Measurements from ENCODE around the gene ANO10. TPM values are rescaled to one million over a fixed set of nuclear protein-coding genes. Genes with fewer than 3 reads are reported as not detected.

The ANO10 gene
- total and polyA plus RNA-seq, 2 donors (not counting 3 experiments of a cell fraction or from before 2014, with no cell fraction given) = 28.4 to 45.8 TPM

GRCh38 chr3:43415088-43415487 lies 206.7 kb downstream of the ANO10 start:
- DNase-seq (ENCODE audit: low read depth, low spot score) = no peak
- no peak overlapping the region for H3K4me2 ChIP-seq (ENCODE audit: insufficient read depth, low read length)
- TF ChIP-seq FOS (IDR thresholded peaks at IDR 0.05; ENCODE audit: borderline replicate concordance, insufficient read depth, low read length) (no peak), JUN (IDR thresholded peaks at IDR 0.05; ENCODE audit: borderline replicate concordance, insufficient read depth, insufficient read length, low read depth) (no peak), POLR2A (IDR thresholded peaks at IDR 0.05; ENCODE audit: low read depth, low read length) (no peak), POLR2AphosphoS5 (IDR thresholded peaks at IDR 0.05; ENCODE audit: insufficient read depth, low read depth, low read length) (no peak), GATA2 (IDR thresholded peaks at IDR 0.05; ENCODE audit: insufficient read depth, insufficient read length, low read depth, low read length) (no peak), MYC (IDR thresholded peaks at IDR 0.05; ENCODE audit: low read depth, low read length) (no peak), MAX (IDR thresholded peaks at IDR 0.05; ENCODE audit: insufficient read depth, insufficient read length) (no peak), CTCF (IDR thresholded peaks at IDR 0.05; ENCODE audit: extremely low read depth in 1 of 2, insufficient read depth in 1 of 2, low read depth in 1 of 2, low read length in 2 of 2) (no peak), EZH2 (IDR thresholded peaks at IDR 0.05; ENCODE audit: borderline replicate concordance, low read depth, low read length, severe bottlenecking) (no peak)
- peaks cover 43% of the 10 kb centered on the region for H3K4me1 ChIP-seq (ENCODE audit: control insufficient read depth, extremely low read depth, insufficient read depth, low read length)
- H3K27ac ChIP-seq (ENCODE audit: insufficient read depth, low read depth, low read length) = no peak overlapping the region
- dilution Hi-C loops (cut with MboI; ENCODE audit: extremely low pct_ligation_motif_present, low sequenced_read_pairs) = no loop called here
- no peak overlapping the region for H3K4me3 ChIP-seq (replicated peaks in 1 of 3; ENCODE audit: insufficient read depth in 1 of 3, low read depth in 1 of 3, low read length in 3 of 3)
- no peak for FAIRE-seq
- POLR2A ChIA-PET = no interaction called here
- no peaks in the 10 kb centered on the region for H4K20me1 ChIP-seq (replicated peaks; ENCODE audit: control insufficient read depth, extremely low read depth, insufficient read depth, low read length)
- H3K36me3 ChIP-seq (ENCODE audit: control insufficient read depth in 2 of 2, extremely low read depth in 1 of 2, insufficient read depth in 2 of 2, low read length in 2 of 2) = no peaks in the 10 kb centered on the region
- CTCF ChIA-PET = interaction anchor here (0.6 to 1.3 kb wide), 2 partner anchors 13 to 88 kb away, joined by 3 to 5 read pairs; no protein-coding TSS in a partner anchor
- intact Hi-C loops (cut with micrococcal nuclease) = no loop called here
- H3K9me3 ChIP-seq (replicated peaks; ENCODE audit: control insufficient read depth, insufficient read depth, low read length) = no peaks in the 10 kb centered on the region
- no peaks in the 10 kb centered on the region for H3K9me1 ChIP-seq (replicated peaks; ENCODE audit: control insufficient read depth, extremely low read depth, insufficient read depth, low read length)
- no peak overlapping the region for H3K9ac ChIP-seq (replicated peaks; ENCODE audit: extremely low read depth, insufficient read depth, low read length)
- H2AFZ ChIP-seq (ENCODE audit: low read depth, low read length) = no peak overlapping the region
- no peaks in the 10 kb centered on the region for H3K27me3 ChIP-seq (ENCODE audit: control insufficient read depth in 2 of 2, insufficient read depth in 2 of 2, low read length in 2 of 2)
- peaks cover 2% of the 10 kb centered on the region for H3K79me2 ChIP-seq (ENCODE audit: control insufficient read depth, insufficient read depth, low read length)
- no TSS peak for BruUV-seq (replicated peaks)
